OCI-LY3 (cell line): ENCODE results near the gene ATP6V1A.

Experiments
- H2AFZ ChIP-seq: fragments of 200-600, 300-600 bp; shearing (Covaris generic); 2 replicates; pipeline ENCODE4 v1.6.0; 2014; ENCODE audit warnings: antibody characterized with exemption, low read depth, low read length
- H3K27ac ChIP-seq: fragments of 200-600, 300-600 bp; sonication (generic); 2 replicates; pipeline ENCODE4 v1.5.1; 2014; ENCODE audit warnings: mild to moderate bottlenecking, low read length, moderate library complexity, mixed read lengths
- H3K27me3 ChIP-seq: fragments of 200-600, 300-600 bp; sonication (generic); 2 replicates; pipeline ENCODE4 v1.6.1; 2014; ENCODE audit warnings: low read depth, low read length, mixed read lengths
- H3K36me3 ChIP-seq: fragments of 200-600, 300-600 bp; sonication (generic); replicated peaks from 2 replicates; pipeline ENCODE3; 2014; ENCODE audit warnings: low read depth, low read length, mixed read lengths
- H3K4me1 ChIP-seq: fragments of 300-600, 200-600 bp; sonication (generic); 2 replicates; pipeline ENCODE4 v1.6.1; 2014; ENCODE audit warnings: low read length, mixed read lengths
- H3K4me2 ChIP-seq: fragments of 200-600, 300-600 bp; sonication (generic); 2 replicates; pipeline ENCODE4 v1.6.1; 2014; ENCODE audit warnings: low read length, mixed read lengths
- H3K4me3 ChIP-seq: fragments of 300-600, 200-600 bp; sonication (generic); 2 replicates; pipeline ENCODE4 v1.5.1; 2014; ENCODE audit warnings: antibody characterized with exemption, mild to moderate bottlenecking, low read length, moderate library complexity
- H3K79me2 ChIP-seq: fragments of 300-600, 200-600 bp; shearing (Covaris generic); 2 replicates; pipeline ENCODE4 v1.6.1; 2014; ENCODE audit warnings: mild to moderate bottlenecking, low read length, mixed read lengths
- H3K9ac ChIP-seq: fragments of 300-600, 200-600 bp; shearing (Covaris generic); 2 replicates; pipeline ENCODE4 v1.6.0; 2014; ENCODE audit warnings: mild to moderate bottlenecking, low read length, moderate library complexity
- H3K9me3 ChIP-seq: fragments of 200-600, 300-600 bp; shearing (Covaris generic); 2 replicates; pipeline ENCODE4 v1.6.1; 2014; ENCODE audit warnings: low read length, mixed read lengths; ENCODE audit not compliant: insufficient read depth
- H4K20me1 ChIP-seq: fragments of 200-600, 300-600 bp; sonication (generic); 2 replicates; pipeline ENCODE4 v1.6.1; 2016; ENCODE audit warnings: low read length, mixed read lengths; ENCODE audit not compliant: insufficient read depth
- EZH2phosphoT487 ChIP-seq: fragments of 200-600 bp; shearing (Covaris generic); IDR thresholded peaks from 2 replicates; pipeline ENCODE4 v1.6.1; 2018; ENCODE audit warnings: antibody characterized with exemption, mixed run types, low read depth
- TF ChIP-seq, protein P1 (sequence below): fragments of 200-600, 300-600 bp; sonication (generic); IDR thresholded peaks from 2 replicates; pipeline ENCODE4 v1.5.1; 2014; ENCODE audit warnings: antibody characterized with exemption, low read length, low read depth

Gene ATP6V1A

DNA sequence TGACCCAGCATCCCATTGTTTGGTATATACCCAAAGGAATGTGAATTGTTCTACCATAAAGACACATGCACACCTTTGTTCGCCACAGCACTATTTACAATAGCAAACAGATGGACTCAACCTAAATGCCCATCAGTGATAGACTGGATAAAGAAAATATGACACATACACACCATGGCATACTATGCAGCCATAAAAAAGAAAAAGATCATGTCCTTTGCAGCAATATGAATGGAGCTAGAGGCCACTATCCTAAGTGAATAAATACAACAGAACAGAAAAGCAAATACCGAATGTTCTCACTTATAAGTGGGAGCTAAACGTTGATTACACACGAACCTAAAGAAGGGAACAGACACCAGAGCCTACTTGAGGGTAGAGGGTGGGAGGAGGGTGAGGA lies 39.0 kb upstream of the ATP6V1A start:
- H4K20me1 ChIP-seq = no peaks in the 10 kb centered on the region
- H2AFZ ChIP-seq = no peak overlapping the region
- no peaks in the 10 kb centered on the region for H3K4me1 ChIP-seq
- no peaks in the 10 kb centered on the region for H3K79me2 ChIP-seq
- TF ChIP-seq EZH2phosphoT487 = no peak
- TF ChIP-seq, protein P1, sequence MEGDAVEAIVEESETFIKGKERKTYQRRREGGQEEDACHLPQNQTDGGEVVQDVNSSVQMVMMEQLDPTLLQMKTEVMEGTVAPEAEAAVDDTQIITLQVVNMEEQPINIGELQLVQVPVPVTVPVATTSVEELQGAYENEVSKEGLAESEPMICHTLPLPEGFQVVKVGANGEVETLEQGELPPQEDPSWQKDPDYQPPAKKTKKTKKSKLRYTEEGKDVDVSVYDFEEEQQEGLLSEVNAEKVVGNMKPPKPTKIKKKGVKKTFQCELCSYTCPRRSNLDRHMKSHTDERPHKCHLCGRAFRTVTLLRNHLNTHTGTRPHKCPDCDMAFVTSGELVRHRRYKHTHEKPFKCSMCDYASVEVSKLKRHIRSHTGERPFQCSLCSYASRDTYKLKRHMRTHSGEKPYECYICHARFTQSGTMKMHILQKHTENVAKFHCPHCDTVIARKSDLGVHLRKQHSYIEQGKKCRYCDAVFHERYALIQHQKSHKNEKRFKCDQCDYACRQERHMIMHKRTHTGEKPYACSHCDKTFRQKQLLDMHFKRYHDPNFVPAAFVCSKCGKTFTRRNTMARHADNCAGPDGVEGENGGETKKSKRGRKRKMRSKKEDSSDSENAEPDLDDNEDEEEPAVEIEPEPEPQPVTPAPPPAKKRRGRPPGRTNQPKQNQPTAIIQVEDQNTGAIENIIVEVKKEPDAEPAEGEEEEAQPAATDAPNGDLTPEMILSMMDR = no peak
- no peak overlapping the region for H3K4me2 ChIP-seq
- no peak overlapping the region for H3K9ac ChIP-seq
- H3K9me3 ChIP-seq = no peaks in the 10 kb centered on the region
- no peaks in the 10 kb centered on the region for H3K36me3 ChIP-seq
- no peak overlapping the region for H3K27ac ChIP-seq
- no peak overlapping the region for H3K4me3 ChIP-seq
- H3K27me3 ChIP-seq = no peaks in the 10 kb centered on the region

DNA sequence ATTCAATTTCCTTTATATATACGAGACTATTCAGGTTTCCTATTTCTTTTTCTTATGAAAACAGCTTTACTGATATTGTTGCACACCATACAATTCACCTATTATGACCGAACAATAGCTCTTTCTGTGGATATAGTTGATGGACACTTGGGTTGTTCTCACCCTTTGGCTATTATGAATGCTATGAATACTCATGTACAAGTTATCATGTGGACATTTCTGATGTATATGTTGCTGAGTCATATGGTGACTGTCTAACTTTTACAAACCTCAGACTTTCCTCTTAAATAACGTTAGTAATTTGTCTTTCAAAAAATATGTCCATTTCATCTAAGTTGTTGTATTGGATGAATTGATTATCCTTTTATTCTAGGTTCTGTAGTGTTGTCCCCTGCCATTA lies 34.7 kb upstream of the ATP6V1A start:
- TF ChIP-seq, protein P1 = no peak
- no peak for TF ChIP-seq EZH2phosphoT487
- no peak overlapping the region for H2AFZ ChIP-seq

DNA sequence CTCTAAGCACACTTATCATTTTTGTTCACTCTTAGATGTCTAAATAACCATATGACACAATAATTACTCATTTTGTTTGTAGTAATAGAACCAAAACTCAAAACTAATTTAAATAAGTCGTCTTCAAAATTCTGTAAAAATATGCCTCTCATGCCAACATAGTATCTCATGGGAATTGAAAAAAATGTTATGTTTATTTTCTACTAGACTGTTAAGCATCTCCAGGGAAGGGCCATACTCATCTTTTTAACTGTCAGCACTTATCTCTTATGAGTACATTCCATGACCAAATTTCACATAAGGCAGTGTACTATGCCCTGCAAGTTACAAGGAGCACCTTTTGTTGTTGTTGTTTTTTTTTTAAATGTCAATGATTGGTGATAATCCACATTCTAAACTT lies 32.1 kb upstream of the ATP6V1A start:
- Histone ChIP-seq H3K36me3 (peaks cover 39% of the 10 kb centered on the region), H3K4me3 (no peak overlapping the region), H3K27me3 (no peaks in the 10 kb centered on the region), H3K79me2 (no peaks in the 10 kb centered on the region), H3K4me2 (no peak overlapping the region), H3K9ac (no peak overlapping the region), H3K27ac (no peak overlapping the region), H2AFZ (no peak overlapping the region), H4K20me1 (0 out of 2 replicates have a peak, but pooled peaks cover 3% of the 10 kb centered on the region), H3K9me3 (no peaks in the 10 kb centered on the region), H3K4me1 (no peaks in the 10 kb centered on the region)
- TF ChIP-seq EZH2phosphoT487 = no peak
- TF ChIP-seq, protein P1 = no peak

More for the DNA sequence above, 34.7 kb upstream of the ATP6V1A start:
- no peak overlapping the region for H3K9ac ChIP-seq
- H4K20me1 ChIP-seq = no peaks in the 10 kb centered on the region
- no peaks in the 10 kb centered on the region for H3K9me3 ChIP-seq
- H3K36me3 ChIP-seq = peaks cover 24% of the 10 kb centered on the region
- no peak overlapping the region for H3K4me3 ChIP-seq
- H3K27me3 ChIP-seq = no peaks in the 10 kb centered on the region
- H3K79me2 ChIP-seq = no peaks in the 10 kb centered on the region
- H3K4me2 ChIP-seq = no peak overlapping the region
- H3K4me1 ChIP-seq = no peaks in the 10 kb centered on the region
- H3K27ac ChIP-seq = no peak overlapping the region

DNA sequence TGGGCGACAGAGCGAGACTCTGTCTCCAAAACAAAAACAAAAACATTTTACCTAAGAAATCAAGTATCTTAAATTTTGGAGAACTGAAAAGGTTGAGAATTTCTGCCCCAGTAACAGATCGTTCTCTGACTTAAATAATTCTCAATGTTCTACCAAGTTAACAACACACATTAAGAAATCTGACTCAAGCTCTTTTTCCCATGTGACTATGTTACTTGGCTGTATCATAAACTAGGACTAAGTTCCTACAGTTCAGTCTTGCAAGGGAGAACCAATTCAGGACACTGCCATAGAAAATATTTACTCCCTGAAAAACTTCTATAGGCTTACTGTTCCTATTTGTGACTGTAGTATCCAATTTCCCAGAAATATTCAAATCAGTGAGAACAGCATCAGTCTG lies 29.5 kb upstream of the ATP6V1A start:
- Histone ChIP-seq H3K27me3 (no peaks in the 10 kb centered on the region), H2AFZ (no peak overlapping the region), H3K4me2 (no peak overlapping the region), H3K9me3 (no peaks in the 10 kb centered on the region), H3K27ac (no peak overlapping the region), H4K20me1 (0 out of 2 replicates have a peak, but pooled peaks cover 3% of the 10 kb centered on the region), H3K79me2 (peaks cover 5% of the 10 kb centered on the region; the same call in 1 of the 2 replicates), H3K36me3 (peaks cover 60% of the 10 kb centered on the region), H3K9ac (no peak overlapping the region), H3K4me3 (no peak overlapping the region), H3K4me1 (no peaks in the 10 kb centered on the region)
- TF ChIP-seq, protein P1 = no peak
- TF ChIP-seq EZH2phosphoT487 = no peak
